HG03439 (cell line): Measurements from ENCODE around the gene PRRC2C.

ENCODE experiments used
- ATAC-seq: cut with Tn5 transposase; IDR thresholded peaks from one replicate; pipeline ENCODE4 v1.9.1; 2021; ENCODE audit warnings: mild to moderate bottlenecking, moderate library complexity; ENCODE audit not compliant: unreplicated experiment

PRRC2C gene

GRCh38 chr1:171627020-171627419, 141.7 kb downstream of the PRRC2C start:
- ATAC-seq: no peak

GRCh38 chr1:171628225-171628624, 142.9 kb downstream of the PRRC2C start:
- ATAC-seq: no peak

- ATAC-seq: no peak
These were observed 150.3 kb downstream of the PRRC2C start for GRCh38 chr1:171635661-171636060.

- no peak for ATAC-seq
These were observed 150.8 kb downstream of the PRRC2C start for GRCh38 chr1:171636141-171636540.

- ATAC-seq: no peak
These were observed 152.7 kb downstream of the PRRC2C start for GRCh38 chr1:171637928-171638576.

GRCh38 chr1:171640225-171640624, 154.9 kb downstream of the PRRC2C start:
- ATAC-seq: no peak

- ATAC-seq: no peak
These were observed 155.9 kb downstream of the PRRC2C start for GRCh38 chr1:171641076-171641864.

- ATAC-seq: no peak
These were observed 156.9 kb downstream of the PRRC2C start for GRCh38 chr1:171642197-171642596.
